IPS-18c (cell line): Measurements from ENCODE around the gene MRI1.
A peak's percentile ranks its signal among the peaks of the same experiment; 100 is the strongest.

Experiments
- H3K4me3 ChIP-seq: 2 replicates; pipeline ENCODE4 v1.7.0; 2013; ENCODE audit warnings: low read depth, mild to moderate bottlenecking, low read length, moderate library complexity; ENCODE audit not compliant: insufficient read depth
- H3K9me3 ChIP-seq: one replicate; pipeline ENCODE4 v1.6.1; 2013; ENCODE audit warnings: mild to moderate bottlenecking, low read length, moderate library complexity; ENCODE audit not compliant: control insufficient read depth, insufficient read depth

Gene MRI1

DNA sequence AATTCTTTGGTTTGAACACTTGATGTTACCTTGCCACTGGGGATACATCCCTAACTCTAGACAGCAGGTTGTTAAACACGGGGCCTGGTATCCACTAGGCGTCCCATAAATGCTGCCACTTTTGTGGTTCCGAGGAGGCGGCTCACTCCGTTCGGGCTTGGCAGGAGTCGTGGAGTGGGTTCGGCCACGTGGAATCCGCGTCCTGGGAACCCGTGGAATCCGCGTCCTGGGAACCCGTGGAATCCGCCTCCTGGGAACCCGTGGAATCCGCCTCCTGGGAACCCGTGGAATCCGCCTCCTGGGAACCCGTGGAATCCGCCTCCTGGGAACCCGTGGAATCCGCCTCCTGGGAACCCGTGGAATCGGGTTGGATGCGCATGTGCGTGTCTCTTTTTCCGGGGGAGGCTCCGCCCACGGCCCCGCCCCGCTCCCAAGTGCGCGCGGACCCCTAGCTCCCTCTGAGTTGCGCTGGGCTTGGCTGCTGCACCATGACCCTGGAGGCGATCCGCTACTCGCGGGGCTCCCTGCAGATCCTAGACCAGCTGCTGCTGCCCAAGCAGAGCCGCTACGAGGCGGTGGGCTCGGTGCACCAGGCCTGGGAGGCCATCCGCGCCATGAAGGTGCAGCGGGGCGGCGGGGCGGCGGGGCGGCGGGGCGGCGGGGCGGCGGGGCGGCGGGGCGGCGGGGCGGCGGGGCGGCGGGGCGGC lies at the start of gene MRI1:
TSS of gene MRI1 (plus strand) at position 422 of the 707 bp plus-strand sequence. CDS start at position 489, 67 bp downstream.
- peak within 1 kb of the TSS; percentile 60 for H3K4me3 ChIP-seq

GRCh38 chr19:13717194-13717643 lies 47.1 kb upstream of the MRI1 start:
- Histone ChIP-seq H3K9me3 (peaks cover 4% of the 10 kb centered on the region), H3K4me3 (no peak overlapping the region)

More for the DNA sequence above, at the start of gene MRI1:
- no peaks in the 10 kb centered on the region for H3K9me3 ChIP-seq

GRCh38 chr19:13718733-13719132 lies 45.6 kb upstream of the MRI1 start:
- Histone ChIP-seq H3K4me3 (no peak overlapping the region), H3K9me3 (peaks cover 4% of the 10 kb centered on the region)

DNA sequence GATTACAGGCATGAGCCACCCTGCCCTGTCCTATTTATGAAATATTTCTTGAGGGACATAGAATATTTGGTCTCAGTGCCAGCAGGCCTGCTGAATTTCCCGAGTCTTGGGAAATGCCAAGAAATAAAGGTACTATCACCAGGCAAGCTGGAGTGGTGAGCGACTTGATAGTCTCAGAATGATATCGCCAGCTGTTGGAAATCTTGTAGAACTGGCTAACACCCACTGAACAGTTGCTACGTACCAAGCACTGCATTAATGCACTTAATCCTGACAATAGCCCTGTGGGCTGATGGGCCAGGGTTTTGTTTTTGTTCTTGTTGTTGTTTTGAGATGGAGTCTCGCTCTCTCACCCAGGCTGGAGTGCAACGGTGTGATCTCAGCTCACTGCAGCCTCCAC lies 42.2 kb upstream of the MRI1 start:
- H3K4me3 ChIP-seq: no peak overlapping the region

DNA sequence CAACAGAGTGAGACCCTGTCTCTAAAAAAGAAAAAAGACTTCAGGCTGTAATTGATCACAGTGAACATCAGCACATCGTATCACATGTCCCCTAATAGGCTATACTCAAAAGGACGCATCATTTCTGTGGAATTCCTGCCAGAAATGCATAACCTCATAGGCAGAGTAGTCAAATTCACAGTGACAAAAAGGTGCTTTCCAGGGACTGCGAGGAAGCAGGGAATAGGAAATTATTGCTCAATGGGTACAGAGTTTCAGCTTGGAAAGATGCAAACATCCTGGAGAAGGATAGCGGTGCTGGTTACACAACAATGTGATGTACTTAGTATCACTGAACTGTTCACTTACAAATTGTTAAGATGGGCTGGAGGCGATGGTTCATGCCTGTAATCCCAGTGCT lies 41.1 kb upstream of the MRI1 start:
- no peaks in the 10 kb centered on the region for H3K9me3 ChIP-seq
- H3K4me3 ChIP-seq: no peak overlapping the region

More for the DNA sequence above, 42.2 kb upstream of the MRI1 start:
- H3K9me3 ChIP-seq: no peaks in the 10 kb centered on the region

GRCh38 chr19:13726323-13726722 lies 38.0 kb upstream of the MRI1 start:
- H3K4me3 ChIP-seq: no peak overlapping the region
- no peaks in the 10 kb centered on the region for H3K9me3 ChIP-seq

DNA sequence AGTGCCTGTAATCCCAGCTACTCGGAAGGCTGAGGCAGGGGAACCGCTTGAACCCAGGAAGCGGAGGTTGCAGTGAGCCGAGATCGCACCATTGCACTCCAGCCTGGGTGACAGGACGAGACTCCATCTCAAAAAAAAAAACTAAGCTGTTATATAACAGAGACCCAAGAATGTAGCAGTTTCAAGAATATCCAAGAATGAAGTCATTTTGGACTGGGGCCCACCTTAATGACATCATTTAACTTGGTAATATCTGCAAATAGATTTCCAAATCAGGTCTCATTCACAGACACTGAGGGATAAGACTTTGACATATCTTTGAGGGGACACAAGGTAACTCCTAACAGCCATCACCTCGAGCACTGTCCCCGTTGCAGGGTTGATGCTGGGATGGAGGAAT lies 36.5 kb upstream of the MRI1 start:
- no peaks in the 10 kb centered on the region for H3K9me3 ChIP-seq
- H3K4me3 ChIP-seq: no peak overlapping the region

DNA sequence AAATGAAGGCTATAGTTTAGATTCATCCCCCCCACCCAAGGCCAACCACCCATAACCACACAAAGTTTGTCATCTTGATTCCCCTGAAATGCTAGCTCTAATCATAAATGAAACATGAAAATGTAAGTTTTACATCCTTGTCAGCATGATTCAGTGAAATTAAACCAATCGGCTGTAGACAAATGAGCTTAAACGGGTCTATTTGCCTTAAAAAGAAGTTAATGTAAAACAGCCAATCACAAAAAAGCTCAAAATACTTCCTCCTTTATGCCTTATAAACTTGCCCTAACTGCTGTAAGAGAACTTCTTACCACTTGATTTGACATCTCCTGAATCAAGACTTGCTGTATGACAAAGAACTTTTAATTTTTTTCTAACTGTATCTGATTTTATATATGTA lies 34.5 kb upstream of the MRI1 start:
- H3K4me3 ChIP-seq: no peak overlapping the region

DNA sequence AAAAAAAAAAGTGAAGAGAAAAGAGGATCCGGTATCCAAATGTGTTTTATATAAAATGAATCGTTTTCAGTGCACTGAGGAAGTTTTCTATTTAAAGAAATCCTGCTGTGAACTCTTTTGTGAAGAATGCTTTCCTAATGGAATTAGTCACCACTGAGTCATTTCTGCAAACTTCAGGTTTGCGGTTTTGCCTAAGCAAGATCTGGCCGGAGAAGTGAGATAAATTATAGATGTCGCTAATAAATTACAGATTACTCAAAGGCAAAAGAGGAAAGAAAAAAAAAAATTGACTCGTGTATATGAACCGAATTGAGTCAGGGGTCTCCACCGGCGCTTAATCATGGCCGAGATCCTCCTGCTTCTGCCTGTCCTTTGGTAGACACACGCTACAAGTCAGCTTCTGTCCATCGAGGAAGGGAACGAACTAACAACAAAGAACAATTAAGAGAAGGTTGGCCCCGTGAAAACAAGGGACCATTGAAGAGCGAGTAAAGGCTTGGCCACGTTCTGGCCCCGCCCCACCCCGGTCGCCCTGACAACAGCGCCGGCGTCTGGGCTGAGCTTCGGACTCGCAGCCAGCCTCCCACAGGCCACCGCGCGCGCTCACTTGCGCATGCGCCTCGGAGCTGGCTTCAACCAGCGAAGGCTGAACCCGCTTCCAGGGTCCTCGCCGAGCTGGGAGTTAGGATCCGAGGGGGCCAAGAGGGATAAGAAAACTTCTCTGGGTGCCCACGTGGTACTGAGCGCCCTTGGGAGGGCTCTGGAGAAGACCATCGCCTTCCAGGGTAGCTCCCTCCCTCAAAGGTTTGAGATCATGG lies 33.0 kb upstream of the MRI1 start:
- peak overlapping the region; percentile 69 for H3K4me3 ChIP-seq
- no peaks in the 10 kb centered on the region for H3K9me3 ChIP-seq

More for the DNA sequence above, 34.5 kb upstream of the MRI1 start:
- no peaks in the 10 kb centered on the region for H3K9me3 ChIP-seq

DNA sequence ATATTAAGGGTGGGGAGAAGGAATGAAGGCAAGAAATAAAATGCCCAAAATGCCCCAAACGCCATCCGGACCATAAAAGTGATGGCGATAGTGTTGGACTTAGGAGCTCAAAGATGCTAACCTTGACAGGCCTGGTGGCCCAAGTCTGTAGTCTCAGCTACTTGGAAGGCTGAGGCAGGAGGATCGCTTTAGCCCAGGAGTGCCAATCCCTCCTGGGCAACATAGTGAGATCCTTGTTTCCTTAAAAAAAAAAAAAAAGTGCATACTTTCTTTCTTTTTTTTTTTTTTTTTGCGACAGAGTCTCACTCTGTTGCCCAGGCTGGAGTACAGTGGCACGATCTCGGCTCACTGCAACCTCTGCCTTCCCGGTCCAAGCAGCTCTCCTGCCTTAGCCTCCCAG lies 32.0 kb upstream of the MRI1 start:
- H3K4me3 ChIP-seq: peak overlapping the region; percentile 69; the same call in 1 of the 2 replicates
- H3K9me3 ChIP-seq: no peaks in the 10 kb centered on the region

DNA sequence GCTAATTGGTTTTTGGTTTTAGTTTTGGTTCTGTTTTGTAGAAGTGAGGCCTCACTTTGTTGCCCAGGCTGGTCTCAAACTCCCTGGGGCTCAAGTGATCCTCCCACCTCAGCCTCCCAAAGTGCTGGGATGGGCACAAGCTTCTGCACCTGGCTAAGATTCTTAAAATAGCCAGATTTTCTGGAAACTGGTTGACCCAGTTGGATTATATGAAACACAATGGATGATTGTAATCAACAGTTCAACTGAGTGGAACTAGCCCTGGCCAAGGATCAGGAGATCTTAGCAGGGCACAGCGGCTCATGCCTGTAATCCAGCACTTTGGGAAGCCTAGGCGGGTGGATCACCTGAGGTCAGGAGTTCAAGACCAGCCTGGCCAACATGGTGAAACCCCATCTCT lies 29.6 kb upstream of the MRI1 start:
- H3K9me3 ChIP-seq: no peaks in the 10 kb centered on the region

GRCh38 chr19:13738073-13738472 lies 26.2 kb upstream of the MRI1 start:
- Histone ChIP-seq H3K4me3 (no peak overlapping the region), H3K9me3 (no peaks in the 10 kb centered on the region)

More for the DNA sequence above, 29.6 kb upstream of the MRI1 start:
- no peak overlapping the region for H3K4me3 ChIP-seq

GRCh38 chr19:13741893-13742292 lies 22.4 kb upstream of the MRI1 start:
- no peak overlapping the region for H3K4me3 ChIP-seq
- H3K9me3 ChIP-seq: no peaks in the 10 kb centered on the region

GRCh38 chr19:13742756-13743155 lies 21.6 kb upstream of the MRI1 start:
- H3K9me3 ChIP-seq: no peaks in the 10 kb centered on the region

GRCh38 chr19:13744174-13744573 lies 20.1 kb upstream of the MRI1 start:
- H3K4me3 ChIP-seq: no peak overlapping the region
- no peaks in the 10 kb centered on the region for H3K9me3 ChIP-seq

More at GRCh38 chr19:13742756-13743155, 21.6 kb upstream of the MRI1 start:
- H3K4me3 ChIP-seq: peak overlapping the region; percentile 3; the same call in 1 of the 2 replicates

DNA sequence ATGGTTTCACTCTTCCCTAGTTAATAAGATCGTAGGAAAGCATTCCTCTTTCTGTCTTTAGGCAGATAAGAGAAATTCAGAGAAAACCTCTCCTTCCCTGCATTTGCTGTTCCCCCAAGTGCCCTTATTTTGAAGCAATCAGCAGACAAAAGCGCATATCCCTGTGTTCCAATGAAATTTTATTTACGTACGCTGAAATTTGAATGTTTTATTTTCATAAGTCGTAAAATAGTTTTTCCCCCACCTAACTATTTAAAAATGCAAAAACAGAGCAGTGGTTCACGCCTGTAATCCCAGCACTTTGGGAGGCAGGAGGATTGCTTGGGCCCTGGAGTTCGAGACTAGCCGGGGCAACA lies 17.2 kb upstream of the MRI1 start:
- H3K4me3 ChIP-seq: no peak overlapping the region; the same call in 1 of the 2 replicates
- no peaks in the 10 kb centered on the region for H3K9me3 ChIP-seq

- H3K4me3 ChIP-seq: peak overlapping the region; percentile 81
- no peaks in the 10 kb centered on the region for H3K9me3 ChIP-seq
These were observed 16.0 kb upstream of the MRI1 start for GRCh38 chr19:13748169-13748828.

- H3K9me3 ChIP-seq: no peaks in the 10 kb centered on the region
These were observed 12.9 kb upstream of the MRI1 start for GRCh38 chr19:13751436-13751835.

More at GRCh38 chr19:13751436-13751835, 12.9 kb upstream of the MRI1 start:
- no peak overlapping the region for H3K4me3 ChIP-seq
